K562 (cell line): ENCODE results near the gene ZNF512B. TPM values are rescaled to one million over a fixed set of nuclear protein-coding genes. Genes with fewer than 3 reads are reported as not detected.

ENCODE experiments used
- ATF3 ChIP-seq, 2 experiments: fragments of 450-650 bp in 1 of 2; sonication (generic) in 1 of 2; formaldehyde crosslinking in 1 of 2; IDR thresholded peaks in 1 of 2; conservative IDR thresholded peaks in 1 of 2; 2 replicates each; pipeline versions ENCODE4 v1.6.1 to v1.8.1; 2016 to 2023; ENCODE audit warnings: mild to moderate bottlenecking in 2 of 2, moderate library complexity in 2 of 2, inconsistent platforms in 1 of 2, missing genetic modification reagents in 1 of 2
- ELF4 ChIP-seq: fragments of 450-650 bp; formaldehyde crosslinking; IDR thresholded peaks from 2 replicates; pipeline ENCODE4 v1.4.0; 2022; ENCODE audit warnings: missing genetic modification characterization
- FOSL1 ChIP-seq: fragments of 200-800 bp; sonication (Bioruptor generic); conservative IDR thresholded peaks from 2 replicates; pipeline ENCODE4 v1.6.1; 2016; ENCODE audit warnings: missing genetic modification characterization, missing compliant biosample characterization
- HMGN3 ChIP-seq: IDR thresholded peaks from 2 replicates; pipeline ENCODE4 v1.6.1; 2011; ENCODE audit warnings: borderline replicate concordance, low read depth, mild to moderate bottlenecking, mixed read lengths, low read length; ENCODE audit not compliant: insufficient read length; ENCODE audit errors: extremely low read depth
- NR0B1 ChIP-seq: fragments of 450-650 bp; IDR thresholded peaks from one replicate; pipeline ENCODE4 v1.6.1; 2018; ENCODE audit warnings: mild to moderate bottlenecking, moderate library complexity; ENCODE audit not compliant: partially characterized antibody
- POLR2G ChIP-seq: fragments of 200-400 bp; formaldehyde crosslinking; IDR thresholded peaks from 2 replicates; pipeline ENCODE4 v1.6.1; 2017; ENCODE audit warnings: low read depth, mild to moderate bottlenecking, antibody characterized with exemption, low read length, moderate library complexity
- RBBP5 ChIP-seq: fragments of 200-600 bp; sonication (generic); IDR thresholded peaks from 2 replicates; pipeline ENCODE4 v1.6.1; 2012; ENCODE audit warnings: borderline replicate concordance, mild to moderate bottlenecking, low read length, control low read depth, inconsistent platforms; ENCODE audit not compliant: insufficient read depth, poor library complexity, severe bottlenecking
- RCOR1 ChIP-seq, 2 experiments: IDR thresholded peaks; 2 replicates each; pipeline ENCODE4 v1.6.1; 2012; ENCODE audit warnings: low read depth in 2 of 2, low read length in 2 of 2, borderline replicate concordance in 1 of 2, improper control_type of control experiment in 1 of 2
- SIN3B ChIP-seq: fragments of 450-650 bp; IDR thresholded peaks from 2 replicates; pipeline ENCODE4 v1.6.1; 2017; ENCODE audit warnings: low read depth, mild to moderate bottlenecking, moderate library complexity
- SIX5 ChIP-seq, 2 experiments: IDR thresholded peaks; 2 replicates each; pipeline ENCODE4 v1.6.1; 2011; ENCODE audit warnings: low read length in 2 of 2, borderline replicate concordance in 1 of 2, low read depth in 1 of 2, mild to moderate bottlenecking in 1 of 2, moderate library complexity in 1 of 2; ENCODE audit not compliant: insufficient read depth in 1 of 2
- ZBTB7A ChIP-seq: IDR thresholded peaks from 2 replicates; pipeline ENCODE4 v1.6.1; 2011; ENCODE audit warnings: low read depth, mild to moderate bottlenecking, low read length, moderate library complexity, borderline replicate concordance; ENCODE audit not compliant: control insufficient read depth
- ZFX ChIP-seq: sonication (generic); formaldehyde crosslinking; IDR thresholded peaks from 2 replicates; pipeline ENCODE4 v1.8.0; 2022; ENCODE audit warnings: mild to moderate bottlenecking, missing genetic modification reagents, moderate library complexity
- ZNF134 ChIP-seq: fragments of 250-450 bp; sonication (Bioruptor Pico); conservative IDR thresholded peaks from 2 replicates; pipeline ENCODE4 v1.4.0; 2020
- ZNF224 ChIP-seq: sonication (generic); formaldehyde crosslinking; IDR thresholded peaks from 2 replicates; pipeline ENCODE4 v1.8.0; 2022; ENCODE audit warnings: mild to moderate bottlenecking, missing genetic modification reagents
- ZNF282 ChIP-seq: sonication (generic); formaldehyde crosslinking; IDR thresholded peaks from 2 replicates; pipeline ENCODE4 v1.8.1; 2023; ENCODE audit warnings: missing genetic modification reagents
- ZNF41 ChIP-seq: fragments of 250-450 bp; sonication (Bioruptor Pico); conservative IDR thresholded peaks from 2 replicates; pipeline ENCODE4 v1.4.0; 2020; ENCODE audit warnings: mild to moderate bottlenecking
- ZNF444 ChIP-seq: fragments of 250-450 bp; sonication (Bioruptor Pico); IDR thresholded peaks from 2 replicates; pipeline ENCODE4 v1.4.0; 2020; ENCODE audit warnings: mild to moderate bottlenecking, moderate library complexity
- ZNF76 ChIP-seq: fragments of 250-450 bp; sonication (Bioruptor Pico); IDR thresholded peaks from 2 replicates; pipeline ENCODE4 v1.4.0; 2020; ENCODE audit warnings: mild to moderate bottlenecking, moderate library complexity, borderline replicate concordance
- ZSCAN29 ChIP-seq: fragments of 450-650 bp; IDR thresholded peaks from 2 replicates; pipeline ENCODE4 v1.6.1; 2017
- ZZZ3 ChIP-seq: fragments of 450-650 bp; IDR thresholded peaks from 2 replicates; pipeline ENCODE4 v1.6.1; 2016; ENCODE audit warnings: antibody characterized with exemption, mild to moderate bottlenecking, moderate library complexity
- polyA plus RNA-seq, 8 experiments: library from polyadenylated mRNA; depleted of rRNA in 4 of 8; stranded (reverse) in 5 of 8; unstranded in 3 of 8; fragments of >200 nt; fragmentation: Nextera tagmentation in 2 of 8; fragmentation: Illumina TruSeq in 1 of 8; extraction: Ambion mirVana in 2 of 8; extraction: Trizol in 1 of 8; gene quantifications; 2 replicates each; pipeline versions ENCODE4 v1.2.1 to v1.2.3, GENCODE V29; 2011 to 2014; ENCODE audit warnings: inconsistent platforms in 1 of 8, missing spikeins in 1 of 8
- total RNA-seq, 7 experiments: library from RNA; depleted of rRNA in 6 of 7; stranded (reverse); fragments of >200 nt in 6 of 7; fragmentation: Illumina TruSeq in 2 of 7; extraction: Trizol in 2 of 7; gene quantifications; 2 replicates each; pipeline versions ENCODE4 v1.2.1 to v1.2.3, GENCODE V29; 2011 to 2021; ENCODE audit warnings: low replicate concordance in 1 of 7
- TF ChIP-seq, protein P1 (sequence below): fragments of 250-450 bp; sonication (Bioruptor Pico); IDR thresholded peaks from 2 replicates; pipeline ENCODE4 v1.4.0; 2020; ENCODE audit warnings: mild to moderate bottlenecking, moderate library complexity
- TF ChIP-seq, protein P2 (sequence below): sonication (generic); IDR thresholded peaks from 2 replicates; pipeline ENCODE4 v1.6.1; 2016

ZNF512B gene
- total and polyA plus RNA-seq, 9 of the 15 experiments (the other 6 are each of a cell fraction or from before 2014, with no cell fraction given) = 0.01 to 27.8 (median 8.2) TPM

DNA sequence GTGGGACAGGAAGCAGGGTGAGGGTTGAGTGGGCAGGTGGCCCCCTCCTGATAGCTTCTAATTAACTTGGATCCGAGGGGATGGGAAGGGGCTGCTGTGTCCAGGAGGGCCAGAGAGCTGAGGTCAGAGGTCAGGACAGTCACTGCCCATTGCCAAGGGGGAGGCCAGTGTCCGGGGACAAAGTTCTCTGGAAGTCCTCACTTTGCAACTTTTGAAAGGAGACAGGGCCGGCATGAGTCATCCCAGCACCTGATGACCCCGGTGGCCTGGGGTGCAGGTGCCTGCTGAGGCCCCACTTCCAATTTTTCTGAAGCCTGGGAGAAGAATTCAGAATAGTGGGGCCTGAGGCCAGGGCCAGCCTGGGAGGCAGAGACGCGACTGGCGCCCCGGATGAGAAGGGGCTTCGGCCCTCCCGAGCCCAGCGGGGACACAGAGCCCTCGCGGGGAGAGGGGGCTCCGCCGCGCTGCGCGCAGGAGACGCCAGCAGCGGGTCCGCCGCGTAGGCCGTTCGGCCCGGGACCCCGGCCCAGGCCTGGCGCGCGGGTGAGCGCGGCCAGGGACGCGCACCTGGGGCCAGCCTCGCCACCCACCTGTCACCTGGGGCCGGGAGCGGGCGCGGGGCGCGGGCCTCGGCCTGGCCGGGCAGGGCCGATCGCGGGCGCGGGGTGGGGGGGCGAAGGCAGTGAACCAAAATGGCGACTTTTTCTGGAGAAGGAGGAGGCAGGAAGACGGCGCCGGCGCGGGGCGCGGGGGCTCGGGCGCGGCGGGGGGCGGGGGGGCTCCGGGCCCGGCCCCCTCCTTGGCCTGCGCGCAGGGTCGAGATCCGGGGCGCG lies 586 bp downstream of the ZNF512B start (continued):
- TF ChIP-seq, protein P1, sequence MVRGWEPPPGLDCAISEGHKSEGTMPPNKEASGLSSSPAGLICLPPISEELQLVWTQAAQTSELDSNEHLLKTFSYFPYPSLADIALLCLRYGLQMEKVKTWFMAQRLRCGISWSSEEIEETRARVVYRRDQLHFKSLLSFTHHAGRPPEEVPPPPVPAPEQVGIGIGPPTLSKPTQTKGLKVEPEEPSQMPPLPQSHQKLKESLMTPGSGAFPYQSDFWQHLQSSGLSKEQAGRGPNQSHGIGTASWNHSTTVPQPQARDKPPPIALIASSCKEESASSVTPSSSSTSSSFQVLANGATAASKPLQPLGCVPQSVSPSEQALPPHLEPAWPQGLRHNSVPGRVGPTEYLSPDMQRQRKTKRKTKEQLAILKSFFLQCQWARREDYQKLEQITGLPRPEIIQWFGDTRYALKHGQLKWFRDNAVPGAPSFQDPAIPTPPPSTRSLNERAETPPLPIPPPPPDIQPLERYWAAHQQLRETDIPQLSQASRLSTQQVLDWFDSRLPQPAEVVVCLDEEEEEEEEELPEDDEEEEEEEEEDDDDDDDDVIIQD (CRISPR knock-in tag) = no peak
- TF ChIP-seq ZNF224 (CRISPR knock-in tag) = no peak
- TF ChIP-seq ZNF282 (CRISPR knock-in tag) = no peak
- no peak for TF ChIP-seq HMGN3
- TF ChIP-seq ZNF444 (CRISPR knock-in tag) = no peak
- 0 out of 2 replicates have a peak, but pooled peaks have one; percentile 15 for TF ChIP-seq ZBTB7A
- no peak for TF ChIP-seq ZNF76 (CRISPR knock-in tag)
- no peak for TF ChIP-seq ELF4
- peak; percentile 32; the same call in 1 of the 2 replicates for TF ChIP-seq ZFX (CRISPR knock-in tag)
- TF ChIP-seq POLR2G = 0 out of 2 replicates have a peak, but pooled peaks have one; percentile 42
- TF ChIP-seq, protein P2, sequence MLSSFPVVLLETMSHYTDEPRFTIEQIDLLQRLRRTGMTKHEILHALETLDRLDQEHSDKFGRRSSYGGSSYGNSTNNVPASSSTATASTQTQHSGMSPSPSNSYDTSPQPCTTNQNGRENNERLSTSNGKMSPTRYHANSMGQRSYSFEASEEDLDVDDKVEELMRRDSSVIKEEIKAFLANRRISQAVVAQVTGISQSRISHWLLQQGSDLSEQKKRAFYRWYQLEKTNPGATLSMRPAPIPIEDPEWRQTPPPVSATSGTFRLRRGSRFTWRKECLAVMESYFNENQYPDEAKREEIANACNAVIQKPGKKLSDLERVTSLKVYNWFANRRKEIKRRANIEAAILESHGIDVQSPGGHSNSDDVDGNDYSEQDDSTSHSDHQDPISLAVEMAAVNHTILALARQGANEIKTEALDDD = no peak
- no peak for TF ChIP-seq ZNF41 (CRISPR knock-in tag)
- peak; percentile 67; the same call in 1 of the 2 replicates for TF ChIP-seq ZNF134 (CRISPR knock-in tag)
- no peak for TF ChIP-seq NR0B1
- TF ChIP-seq ZZZ3 = no peak
- 0 out of 2 replicates have a peak, but pooled peaks have one; percentile 27 for TF ChIP-seq SIN3B
- no peak for TF ChIP-seq SIX5 (IDR thresholded peaks at IDR 0.05; ENCODE audit: borderline replicate concordance in 1 of 2, insufficient read depth in 1 of 2, low read depth in 1 of 2, low read length in 2 of 2)
- TF ChIP-seq ZSCAN29 = no peak
- peak; percentile 24 for TF ChIP-seq RBBP5
- TF ChIP-seq FOSL1 (tag) = peak; percentile 67
- no peak for TF ChIP-seq RCOR1 (IDR thresholded peaks at IDR 0.05; ENCODE audit: borderline replicate concordance in 1 of 2, low read depth in 2 of 2, low read length in 2 of 2)
- TF ChIP-seq ATF3 (IDR thresholded peaks at IDR 0.05) = peak; percentile 76
- no peak for TF ChIP-seq ATF3 (CRISPR knock-in tag; conservative IDR thresholded peaks at IDR 0.05)
